Caco-2 (cell line): Measurements from ENCODE around the gene CD200. TPM values are rescaled to one million over a fixed set of nuclear protein-coding genes. Genes with fewer than 3 reads are reported as not detected.

ENCODE experiments used
- BruUV-seq: library from RNA; stranded (reverse); fragments of 400-500 nt; replicated peaks from 2 replicates; lab custom pipeline; 2021; lab: Mats Ljungman, UMichigan
- CTCF ChIA-PET: fragments of 300-600 bp; sonication (Branson Sonifier 250); formaldehyde crosslinking; loops from one replicate; lab custom pipeline; 2022; ENCODE audit warnings: antibody characterized with exemption; lab: Charles Lee
- POLR2A ChIA-PET: fragments of 300-600 bp; sonication (Branson Sonifier 250); formaldehyde crosslinking; loops from one replicate; lab custom pipeline; 2022; ENCODE audit warnings: antibody characterized with exemption; lab: Charles Lee
- DNase-seq, 2 experiments: peaks; one replicate each; pipeline versions ENCODE4 v3.0.0 to v3.0.0-alpha.2; 2020 to 2022
- H3K27me3 ChIP-seq: replicated peaks from 2 replicates; pipeline ENCODE4 v1.6.0; 2011; ENCODE audit warnings: low read length; ENCODE audit not compliant: control insufficient read depth, insufficient read depth
- H3K36me3 ChIP-seq: 2 replicates; pipeline ENCODE4 v1.5.1; 2011; ENCODE audit warnings: low read length; ENCODE audit not compliant: control insufficient read depth, insufficient read depth
- H3K4me1 ChIP-seq: fragments of 250-450 bp; sonication (Bioruptor Pico); 2 replicates; pipeline ENCODE4 v1.5.1; 2020; ENCODE audit warnings: mild to moderate bottlenecking
- H3K4me3 ChIP-seq: 2 replicates; pipeline ENCODE4 v1.5.1; 2011; ENCODE audit warnings: low read depth, mild to moderate bottlenecking, control low read depth, low read length
- H3K9me3 ChIP-seq: fragments of 250-450 bp; sonication (Bioruptor Pico); 2 replicates; pipeline ENCODE4 v1.5.1; 2020; ENCODE audit warnings: mild to moderate bottlenecking, moderate library complexity
- H3K27ac Mint-ChIP-seq: one replicate; pipeline ENCODE4 v1.8.0; 2022; ENCODE audit warnings: mixed read lengths; ENCODE audit not compliant: unreplicated experiment
- H3K27me3 Mint-ChIP-seq: one replicate; pipeline ENCODE4 v1.8.0; 2022; ENCODE audit warnings: mixed read lengths; ENCODE audit not compliant: insufficient read depth, unreplicated experiment
- H3K36me3 Mint-ChIP-seq: one replicate; pipeline ENCODE4 v1.8.0; 2022; ENCODE audit warnings: mild to moderate bottlenecking, mixed read lengths; ENCODE audit not compliant: insufficient read depth, unreplicated experiment
- H3K4me1 Mint-ChIP-seq: one replicate; pipeline ENCODE4 v1.8.0; 2022; ENCODE audit warnings: low read depth, mixed read lengths; ENCODE audit not compliant: unreplicated experiment
- H3K4me3 Mint-ChIP-seq: one replicate; pipeline ENCODE4 v1.8.0; 2022; ENCODE audit warnings: mild to moderate bottlenecking, moderate library complexity, mixed read lengths; ENCODE audit not compliant: unreplicated experiment
- H3K9me3 Mint-ChIP-seq: one replicate; pipeline ENCODE4 v1.8.0; 2022; ENCODE audit warnings: mixed read lengths; ENCODE audit not compliant: unreplicated experiment
- intact Hi-C: fragments of 100-400 bp; cut with micrococcal nuclease; formaldehyde crosslinking; loops from one replicate; pipeline ENCODE4 v1.10.0; 2022; ENCODE audit not compliant: unreplicated experiment
- total RNA-seq: library from RNA; stranded (reverse); gene quantifications from 2 replicates; pipeline ENCODE4 v1.2.3, GENCODE V29; 2022
- TF ChIP-seq, protein P1 (sequence below), 2 experiments: fragments of 200-600 bp in 1 of 2; IDR thresholded peaks; 1 replicate in 1 of 2; 2 replicates in 1 of 2; pipeline versions ENCODE4 v1.5.1 to v1.8.0; 2011 to 2022; ENCODE audit warnings: antibody characterized with exemption in 1 of 2, control low read depth in 1 of 2, inconsistent platforms in 1 of 2, low read depth in 1 of 2, low read length in 1 of 2, mild to moderate bottlenecking in 1 of 2, moderate library complexity in 1 of 2; ENCODE audit not compliant: insufficient read depth in 1 of 2, severe bottlenecking in 1 of 2, unreplicated experiment in 1 of 2

CD200 gene
- total RNA-seq, 1 experiment from 2014 or later, result 0.45 TPM

DNA sequence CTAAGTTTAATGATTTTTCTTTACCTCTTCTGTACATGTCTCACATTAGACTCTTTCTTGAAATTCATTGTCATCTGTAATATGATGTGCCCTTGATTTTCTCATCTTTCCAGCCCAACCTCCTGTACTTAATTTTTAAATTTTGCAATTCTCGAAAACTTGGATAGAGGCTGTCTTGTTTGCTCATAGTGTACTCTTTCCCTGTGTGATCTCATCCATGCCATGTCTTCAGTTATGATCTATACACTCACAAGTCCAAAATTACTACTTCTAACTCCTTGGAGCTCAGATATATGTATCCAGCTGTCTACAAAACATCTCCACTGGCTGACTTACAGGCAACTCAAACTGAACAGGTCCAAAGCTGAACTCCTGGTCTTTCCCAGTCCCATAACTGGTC lies 42.2 kb downstream of the CD200 start:
- H3K4me3 ChIP-seq, result no peak overlapping the region
- no peaks in the 10 kb centered on the region for H3K9me3 Mint-ChIP-seq
- H3K4me3 Mint-ChIP-seq, result no peak overlapping the region
- no peaks in the 10 kb centered on the region for H3K36me3 Mint-ChIP-seq
- H3K27me3 ChIP-seq, result no peaks in the 10 kb centered on the region
- ChIA-PET CTCF (no interaction called here), POLR2A (no interaction called here)
- H3K36me3 ChIP-seq, result no peaks in the 10 kb centered on the region
- no peaks in the 10 kb centered on the region for H3K27me3 Mint-ChIP-seq
- intact Hi-C loops, result no loop called here
- no peaks in the 10 kb centered on the region for H3K9me3 ChIP-seq
- no peak for DNase-seq
- peaks cover 13% of the 10 kb centered on the region for H3K4me1 Mint-ChIP-seq
- BruUV-seq, result no TSS peak
- no peaks in the 10 kb centered on the region for H3K4me1 ChIP-seq
- TF ChIP-seq, protein P1, sequence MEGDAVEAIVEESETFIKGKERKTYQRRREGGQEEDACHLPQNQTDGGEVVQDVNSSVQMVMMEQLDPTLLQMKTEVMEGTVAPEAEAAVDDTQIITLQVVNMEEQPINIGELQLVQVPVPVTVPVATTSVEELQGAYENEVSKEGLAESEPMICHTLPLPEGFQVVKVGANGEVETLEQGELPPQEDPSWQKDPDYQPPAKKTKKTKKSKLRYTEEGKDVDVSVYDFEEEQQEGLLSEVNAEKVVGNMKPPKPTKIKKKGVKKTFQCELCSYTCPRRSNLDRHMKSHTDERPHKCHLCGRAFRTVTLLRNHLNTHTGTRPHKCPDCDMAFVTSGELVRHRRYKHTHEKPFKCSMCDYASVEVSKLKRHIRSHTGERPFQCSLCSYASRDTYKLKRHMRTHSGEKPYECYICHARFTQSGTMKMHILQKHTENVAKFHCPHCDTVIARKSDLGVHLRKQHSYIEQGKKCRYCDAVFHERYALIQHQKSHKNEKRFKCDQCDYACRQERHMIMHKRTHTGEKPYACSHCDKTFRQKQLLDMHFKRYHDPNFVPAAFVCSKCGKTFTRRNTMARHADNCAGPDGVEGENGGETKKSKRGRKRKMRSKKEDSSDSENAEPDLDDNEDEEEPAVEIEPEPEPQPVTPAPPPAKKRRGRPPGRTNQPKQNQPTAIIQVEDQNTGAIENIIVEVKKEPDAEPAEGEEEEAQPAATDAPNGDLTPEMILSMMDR (IDR thresholded peaks at IDR 0.05; ENCODE audit: insufficient read depth in 1 of 2, low read depth in 1 of 2, low read length in 1 of 2, severe bottlenecking in 1 of 2, unreplicated experiment in 1 of 2), result no peak
- H3K27ac Mint-ChIP-seq, result no peak overlapping the region

DNA sequence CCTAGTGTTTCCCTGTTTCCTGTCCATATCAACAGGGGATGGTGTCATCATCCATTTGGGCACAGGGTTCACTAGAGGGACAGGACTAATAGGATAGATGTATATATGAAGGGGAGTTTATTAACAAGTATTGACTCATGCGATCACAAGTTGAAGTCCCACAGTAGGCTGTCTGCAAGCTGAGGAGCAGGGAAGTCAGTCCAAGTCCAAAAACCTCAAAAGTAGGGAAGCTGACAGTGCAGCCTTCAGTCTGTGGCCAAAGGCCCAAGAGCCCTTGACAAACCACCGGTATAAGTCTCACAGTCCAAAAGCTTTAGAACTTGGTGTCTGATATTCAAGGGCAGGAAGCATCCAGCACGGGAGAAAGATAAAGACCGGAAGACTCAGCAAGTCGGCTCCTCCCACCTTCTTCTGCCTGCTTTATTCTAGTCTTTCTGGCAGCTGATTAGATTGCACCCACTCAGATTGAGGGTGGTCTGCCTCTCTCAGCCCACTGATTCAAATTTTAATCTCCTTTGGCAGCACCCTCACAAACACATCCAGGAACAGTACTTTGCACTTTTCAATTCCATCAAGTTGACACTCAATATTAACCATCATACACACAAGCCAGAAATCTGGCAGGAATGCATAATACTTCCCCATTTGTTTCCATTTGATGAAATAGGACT lies 43.4 kb downstream of the CD200 start:
- Histone ChIP-seq H3K4me1 (no peaks in the 10 kb centered on the region), H3K27me3 (no peaks in the 10 kb centered on the region), H3K9me3 (no peaks in the 10 kb centered on the region), H3K4me3 (no peak overlapping the region), H3K36me3 (no peaks in the 10 kb centered on the region)
- DNase-seq, result no peak
- no TSS peak for BruUV-seq
- peaks cover 13% of the 10 kb centered on the region for H3K4me1 Mint-ChIP-seq
- H3K4me3 Mint-ChIP-seq, result no peak overlapping the region
- no peak overlapping the region for H3K27ac Mint-ChIP-seq
- CTCF ChIA-PET, result interaction anchor here (0.5 kb wide), 1 partner anchor 55 kb away, joined by 3 read pairs; no protein-coding TSS in a partner anchor
- POLR2A ChIA-PET, result no interaction called here
- TF ChIP-seq, protein P1 (IDR thresholded peaks at IDR 0.05; ENCODE audit: insufficient read depth in 1 of 2, low read depth in 1 of 2, low read length in 1 of 2, severe bottlenecking in 1 of 2, unreplicated experiment in 1 of 2), result no peak
- no peaks in the 10 kb centered on the region for H3K9me3 Mint-ChIP-seq
- intact Hi-C loops, result no loop called here
- H3K27me3 Mint-ChIP-seq, result no peaks in the 10 kb centered on the region
- no peaks in the 10 kb centered on the region for H3K36me3 Mint-ChIP-seq

DNA sequence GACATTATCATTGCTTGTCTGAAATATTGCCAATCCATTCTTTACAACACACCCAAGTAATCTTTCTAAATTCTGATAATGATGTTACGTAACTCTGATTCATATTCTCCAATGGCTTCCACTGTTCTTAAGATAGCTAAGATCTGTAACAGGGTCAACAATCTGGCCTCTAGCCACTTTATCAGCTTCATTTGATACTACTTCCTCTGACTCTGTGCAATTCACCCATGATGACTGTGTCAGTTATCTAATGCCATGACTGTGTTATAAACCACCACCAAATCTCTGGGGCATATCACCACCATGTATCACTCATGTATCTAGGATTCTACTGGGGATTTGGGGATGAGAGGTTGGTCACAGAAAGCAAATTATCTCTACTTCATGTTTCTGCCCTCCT lies 44.0 kb downstream of the CD200 start:
- no peaks in the 10 kb centered on the region for H3K36me3 Mint-ChIP-seq

More for the DNA sequence above, 44.0 kb downstream of the CD200 start:
- no peaks in the 10 kb centered on the region for H3K9me3 Mint-ChIP-seq
- Histone ChIP-seq H3K27me3 (no peaks in the 10 kb centered on the region), H3K9me3 (no peaks in the 10 kb centered on the region), H3K36me3 (no peaks in the 10 kb centered on the region), H3K4me3 (no peak overlapping the region), H3K4me1 (no peaks in the 10 kb centered on the region)
- no TSS peak for BruUV-seq
- TF ChIP-seq, protein P1 (IDR thresholded peaks at IDR 0.05; ENCODE audit: insufficient read depth in 1 of 2, low read depth in 1 of 2, low read length in 1 of 2, severe bottlenecking in 1 of 2, unreplicated experiment in 1 of 2), result no peak
- intact Hi-C loops, result no loop called here
- no peaks in the 10 kb centered on the region for H3K27me3 Mint-ChIP-seq
- DNase-seq, result no peak
- POLR2A ChIA-PET, result no interaction called here
- no peak overlapping the region for H3K4me3 Mint-ChIP-seq
- peaks cover 13% of the 10 kb centered on the region for H3K4me1 Mint-ChIP-seq
- H3K27ac Mint-ChIP-seq, result no peak overlapping the region
- CTCF ChIA-PET, result interaction anchor here (0.5 kb wide), 1 partner anchor 56 kb away, joined by 3 read pairs; no protein-coding TSS in a partner anchor
